H9 (cell line): ENCODE data around the gene MMP19. TPM values are rescaled to one million over a fixed set of nuclear protein-coding genes. Genes with fewer than 3 reads are reported as not detected.

ENCODE experiments used
- DNase-seq: peaks from one replicate; pipeline ENCODE4 v3.0.0-alpha.2; 2017
- H2AFZ ChIP-seq: one replicate; pipeline ENCODE4 v1.6.1; 2013; ENCODE audit warnings: mild to moderate bottlenecking, low read length, control low read depth, moderate library complexity
- H2AK5ac ChIP-seq: 2 replicates; pipeline ENCODE4 v1.6.1; 2013; ENCODE audit warnings: low read length, control low read depth, mixed read lengths; ENCODE audit not compliant: insufficient read length
- H2BK120ac ChIP-seq: one replicate; pipeline ENCODE4 v1.6.1; 2013; ENCODE audit warnings: low read depth, mild to moderate bottlenecking, low read length, control low read depth, inconsistent platforms; ENCODE audit not compliant: poor library complexity, severe bottlenecking
- H2BK12ac ChIP-seq: 2 replicates; pipeline ENCODE4 v1.6.1; 2013; ENCODE audit warnings: low read length, control low read depth, mixed read lengths, low read depth; ENCODE audit not compliant: insufficient read length
- H2BK15ac ChIP-seq: 2 replicates; pipeline ENCODE4 v1.6.1; 2013; ENCODE audit warnings: low read depth, low read length, control low read depth
- H2BK20ac ChIP-seq: one replicate; pipeline ENCODE4 v1.6.1; 2013; ENCODE audit warnings: low read depth, mild to moderate bottlenecking, low read length, control low read depth, inconsistent platforms; ENCODE audit not compliant: poor library complexity, severe bottlenecking
- H2BK5ac ChIP-seq: 2 replicates; pipeline ENCODE4 v1.6.1; 2013; ENCODE audit warnings: low read length, control low read depth, mixed read lengths; ENCODE audit not compliant: insufficient read length
- H3K14ac ChIP-seq: 2 replicates; pipeline ENCODE4 v1.6.1; 2013; ENCODE audit warnings: low read length, control low read depth; ENCODE audit not compliant: insufficient read depth
- H3K18ac ChIP-seq: 2 replicates; pipeline ENCODE4 v1.6.1; 2013; ENCODE audit warnings: low read depth, mild to moderate bottlenecking, mixed read lengths, low read length, control low read depth; ENCODE audit not compliant: insufficient read length
- H3K23ac ChIP-seq: 2 replicates; pipeline ENCODE4 v1.6.1; 2013; ENCODE audit warnings: low read length, control low read depth, mixed read lengths, low read depth; ENCODE audit not compliant: insufficient read length
- H3K23me2 ChIP-seq: 2 replicates; pipeline ENCODE4 v1.6.1; 2013; ENCODE audit warnings: low read depth, mild to moderate bottlenecking, mixed read lengths, low read length, control low read depth; ENCODE audit not compliant: insufficient read length, poor library complexity, severe bottlenecking
- H3K27ac ChIP-seq: 2 replicates; pipeline ENCODE4 v1.5.1; 2013; ENCODE audit warnings: low read length, control low read depth, mixed read lengths, low read depth; ENCODE audit not compliant: insufficient read length
- H3K27me3 ChIP-seq: 2 replicates; pipeline ENCODE4 v1.6.1; 2013; ENCODE audit warnings: low read length, control low read depth, inconsistent platforms; ENCODE audit not compliant: insufficient read depth
- H3K4ac ChIP-seq: 2 replicates; pipeline ENCODE4 v1.6.1; 2013; ENCODE audit warnings: low read depth, mild to moderate bottlenecking, control low read depth, inconsistent platforms, low read length, moderate library complexity
- H3K4me1 ChIP-seq: 2 replicates; pipeline ENCODE4 v1.6.1; 2013; ENCODE audit warnings: low read length, control low read depth, inconsistent platforms; ENCODE audit not compliant: insufficient read depth
- H3K4me2 ChIP-seq: 2 replicates; pipeline ENCODE4 v1.6.1; 2013; ENCODE audit warnings: low read length, control low read depth, mixed read lengths; ENCODE audit not compliant: insufficient read length, insufficient read depth
- H3K56ac ChIP-seq: 2 replicates; pipeline ENCODE4 v1.6.1; 2013; ENCODE audit warnings: low read depth, mild to moderate bottlenecking, mixed read lengths, low read length, control low read depth; ENCODE audit not compliant: insufficient read length
- H3K79me1 ChIP-seq: 2 replicates; pipeline ENCODE4 v1.6.1; 2013; ENCODE audit warnings: low read depth, mild to moderate bottlenecking, moderate library complexity, low read length, control low read depth, inconsistent platforms; ENCODE audit not compliant: insufficient read depth, poor library complexity, severe bottlenecking
- H3K79me2 ChIP-seq: 2 replicates; pipeline ENCODE4 v1.6.1; 2013; ENCODE audit warnings: low read length, control low read depth, inconsistent platforms; ENCODE audit not compliant: insufficient read depth
- H3K9ac ChIP-seq: 2 replicates; pipeline ENCODE4 v1.6.1; 2013; ENCODE audit warnings: low read length, control low read depth, mixed read lengths; ENCODE audit not compliant: insufficient read length; ENCODE audit errors: extremely low read depth
- H3K9me3 ChIP-seq: one replicate; pipeline ENCODE4 v1.6.1; 2013; ENCODE audit warnings: low read depth, low read length, inconsistent platforms; ENCODE audit not compliant: control insufficient read depth
- H3T11ph ChIP-seq: one replicate; pipeline ENCODE4 v1.6.1; 2013; ENCODE audit warnings: mild to moderate bottlenecking, low read length, control low read depth, inconsistent platforms
- H4K20me1 ChIP-seq: one replicate; pipeline ENCODE4 v1.6.1; 2013; ENCODE audit not compliant: control insufficient read depth, insufficient read length, insufficient read depth
- H4K5ac ChIP-seq: 2 replicates; pipeline ENCODE4 v1.6.1; 2013; ENCODE audit warnings: low read depth, mild to moderate bottlenecking, mixed read lengths, low read length, control low read depth; ENCODE audit not compliant: insufficient read length
- H4K8ac ChIP-seq: replicated peaks from 2 replicates; pipeline ENCODE4 v1.6.1; 2013; ENCODE audit warnings: low read length, control low read depth, mixed read lengths, low read depth; ENCODE audit not compliant: insufficient read length
- H4K91ac ChIP-seq: 2 replicates; pipeline ENCODE4 v1.6.1; 2013; ENCODE audit warnings: low read depth, mild to moderate bottlenecking, moderate library complexity, mixed read lengths, low read length, control low read depth; ENCODE audit not compliant: insufficient read length
- H3K27ac Mint-ChIP-seq, 3 experiments: 2 replicates in 2 of 3; 3 replicates in 1 of 3; pipeline ENCODE4 v1.8.0; 2020 to 2021; ENCODE audit warnings: mixed read lengths in 3 of 3, mild to moderate bottlenecking in 1 of 3, moderate library complexity in 1 of 3
- H3K27me3 Mint-ChIP-seq: 2 replicates; pipeline ENCODE4 v1.8.0; 2021; ENCODE audit warnings: low read depth, mild to moderate bottlenecking, moderate library complexity, mixed read lengths
- H3K36me3 Mint-ChIP-seq, 3 experiments: 2 replicates in 2 of 3; 3 replicates in 1 of 3; pipeline ENCODE4 v1.8.0; 2020 to 2021; ENCODE audit warnings: low read depth in 3 of 3, mixed read lengths in 3 of 3; ENCODE audit not compliant: insufficient read depth in 1 of 3
- H3K4me1 Mint-ChIP-seq, 2 experiments: 2 replicates each; pipeline ENCODE4 v1.8.0; 2020; ENCODE audit warnings: mixed read lengths in 2 of 2
- H3K4me3 Mint-ChIP-seq, 2 experiments: 2 replicates in 1 of 2; 3 replicates in 1 of 2; pipeline ENCODE4 v1.8.0; 2020 to 2021; ENCODE audit warnings: mild to moderate bottlenecking in 2 of 2, mixed read lengths in 2 of 2, moderate library complexity in 1 of 2
- H3K9me3 Mint-ChIP-seq, 2 experiments: 2 replicates in 1 of 2; 3 replicates in 1 of 2; pipeline ENCODE4 v1.8.0; 2020; ENCODE audit warnings: mild to moderate bottlenecking in 2 of 2, mixed read lengths in 2 of 2, moderate library complexity in 1 of 2
- CTCF ChIP-seq: fragments of 200-600 bp; sonication (generic); conservative IDR thresholded peaks from 3 replicates; pipeline ENCODE4 v1.8.0; 2021; ENCODE audit warnings: antibody characterized with exemption, mild to moderate bottlenecking
- WGBS: extraction: QIAGEN DNeasy Blood & Tissue Kit; methylation state at CpG from one replicate; pipeline ENCODE4 v1.1.7; 2013; ENCODE audit warnings: missing lambda C conversion rate, low lambda C conversion rate, mixed read lengths; ENCODE audit not compliant: insufficient read length; ENCODE audit errors: extremely low coverage; 5-methylcytosine and 5-hydroxymethylcytosine counted together
- total RNA-seq: library from RNA; stranded (reverse); gene quantifications from 2 replicates; pipeline ENCODE4 v1.2.1, GENCODE V29; 2021

Gene MMP19
- total RNA-seq, 1 experiment from 2014 or later = 1.7 TPM

GRCh38 chr12:55844961-55845360, 2.2 kb upstream of the MMP19 start:
- no peak overlapping the region for H3K27ac ChIP-seq

More at GRCh38 chr12:55844961-55845360, 2.2 kb upstream of the MMP19 start:
- no CpG with 5 or more reads among the region's 4 CpGs for WGBS
- Histone ChIP-seq H2BK5ac (no peak overlapping the region), H3K27me3 (no peaks in the 10 kb centered on the region), H3K14ac (no peak overlapping the region), H3K4me1 (no peaks in the 10 kb centered on the region; the same call in 1 of the 2 replicates), H4K5ac (no peak overlapping the region), H3K56ac (no peak overlapping the region), H2BK15ac (no peak overlapping the region), H4K91ac (no peak overlapping the region), H2BK120ac (no peak overlapping the region), H3K18ac (no peak overlapping the region), H3K4ac (no peak overlapping the region), H3T11ph (no peak overlapping the region), H2BK12ac (no peak overlapping the region), H4K20me1 (peaks cover 3% of the 10 kb centered on the region), H3K79me1 (no peaks in the 10 kb centered on the region), H3K23me2 (no peaks in the 10 kb centered on the region), H4K8ac (no peak overlapping the region), H3K9ac (no peak overlapping the region), H3K79me2 (no peaks in the 10 kb centered on the region), H2BK20ac (no peak overlapping the region), H3K4me2 (no peak overlapping the region), H3K9me3 (no peaks in the 10 kb centered on the region), H2AFZ (no peak overlapping the region), H2AK5ac (no peak overlapping the region), H3K23ac (no peak overlapping the region)
- Mint-ChIP-seq H3K4me3 (no peak overlapping the region), H3K36me3 (no peaks in the 10 kb centered on the region), H3K27me3 (peaks cover 7% of the 10 kb centered on the region), H3K27ac (no peak overlapping the region), H3K4me1 (peaks cover 19 to 26% of the 10 kb centered on the region in 2 experiments), H3K9me3 (no peaks in the 10 kb centered on the region)
- no peak for DNase-seq
- TF ChIP-seq CTCF = no peak
